Measurements from ENCODE around the gene AGPAT3. TPM values are rescaled to one million over a fixed set of nuclear protein-coding genes. Genes with fewer than 3 reads are reported as not detected.

Gene AGPAT3
- total RNA-seq, 1 donor from 2014 or later = 45.4 TPM

- no peak for DNase-seq (ENCODE audit: low spot score)
- no peak for TF ChIP-seq CTCF (IDR thresholded peaks at IDR 0.05)
- Mint-ChIP-seq H3K27ac (ENCODE audit: unreplicated experiment) (no peak overlapping the region), H3K4me1 (ENCODE audit: low read depth) (peaks cover 32% of the 10 kb centered on the region), H3K4me3 (ENCODE audit: unreplicated experiment) (no peak overlapping the region), H3K9me3 (ENCODE audit: low read depth) (no peaks in the 10 kb centered on the region), H3K27me3 (ENCODE audit: low read depth) (no peaks in the 10 kb centered on the region), H3K36me3 (ENCODE audit: low read depth) (peaks cover 10% of the 10 kb centered on the region)
Measured at GRCh38 chr21:44029460-44030087, 164.6 kb downstream of the AGPAT3 start.

DNA sequence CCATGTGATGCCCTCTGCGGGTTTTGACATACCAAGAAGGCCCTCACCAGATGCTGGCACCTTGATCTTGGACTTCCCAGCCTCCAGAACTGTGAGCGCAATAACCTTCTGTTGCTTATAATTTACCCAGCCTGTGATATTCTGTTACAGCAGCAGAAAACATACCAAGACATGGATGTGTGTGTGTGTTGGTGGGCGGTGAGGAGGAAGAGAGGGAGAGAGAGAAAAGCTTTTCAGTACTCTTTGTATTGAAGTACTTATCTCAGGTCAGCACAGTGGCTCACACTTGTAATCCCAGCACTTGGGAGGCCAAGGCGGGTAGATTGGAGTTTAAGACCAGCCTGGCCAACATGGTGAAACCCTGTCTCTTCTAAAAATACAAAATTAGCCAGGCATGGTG is 170.2 kb downstream of the AGPAT3 start:
- Mint-ChIP-seq H3K4me3 (ENCODE audit: unreplicated experiment) (no peak overlapping the region), H3K4me1 (ENCODE audit: low read depth) (no peaks in the 10 kb centered on the region), H3K27me3 (ENCODE audit: low read depth) (no peaks in the 10 kb centered on the region), H3K36me3 (ENCODE audit: low read depth) (peaks cover 28% of the 10 kb centered on the region), H3K27ac (ENCODE audit: unreplicated experiment) (no peak overlapping the region), H3K9me3 (ENCODE audit: low read depth) (no peaks in the 10 kb centered on the region)
- no peak for TF ChIP-seq CTCF (IDR thresholded peaks at IDR 0.05)
- no peak for DNase-seq (ENCODE audit: low spot score)

Other genes with a start within 250 kb of the AGPAT3 start
- gene HSF2BP, start 205.7 kb upstream of the AGPAT3 start, total RNA-seq = 3.5 to 5.0 TPM (median 4.0 TPM) in 3 replicates
- gene RRP1B, start 205.7 kb upstream of the AGPAT3 start, total RNA-seq = 24.5 to 29.0 TPM (median 24.8 TPM) in 3 replicates
- gene PDXK, start 146.1 kb upstream of the AGPAT3 start, total RNA-seq = 213 to 234 TPM (median 216 TPM) in 3 replicates
- gene CSTB, start 88.9 kb upstream of the AGPAT3 start, total RNA-seq = 56.5 to 63.6 TPM (median 57.2 TPM) in 3 replicates
- 18.4 to 19.6 TPM (median 19.2 TPM) in 3 replicates for gene RRP1, start 75.6 kb upstream of the AGPAT3 start, total RNA-seq
- gene TRAPPC10, start 147.1 kb downstream of the AGPAT3 start, total RNA-seq = 31.0 to 41.8 TPM (median 37.0 TPM) in 3 replicates
- 0.36 to 2.5 TPM (median 1.9 TPM) in 3 replicates for gene PWP2, start 242.2 kb downstream of the AGPAT3 start, total RNA-seq